Neutrophil (primary cell): ENCODE results near the gene KRT72.

Experiments used
- H3K27ac ChIP-seq: fragments of 200-600 bp; sonication (generic); 2 replicates; pipeline ENCODE4 v1.5.1; 2016; ENCODE audit warnings: mild to moderate bottlenecking, moderate library complexity
- H3K27me3 ChIP-seq: fragments of 200-600 bp; sonication (generic); 2 replicates; pipeline ENCODE4 v1.6.0; 2016; ENCODE audit warnings: mild to moderate bottlenecking
- H3K36me3 ChIP-seq: fragments of 200-600 bp; sonication (generic); 2 replicates; pipeline ENCODE4 v1.5.1; 2017
- H3K4me1 ChIP-seq, 2 experiments: fragments of 200-600 bp in 1 of 2; sonication (generic) in 1 of 2; 1 replicate in 1 of 2; 2 replicates in 1 of 2; pipeline versions ENCODE4 v1.5.1 to v1.6.1; 2013 to 2016; ENCODE audit warnings: low read depth in 1 of 2, low read length in 1 of 2, mild to moderate bottlenecking in 1 of 2, moderate library complexity in 1 of 2; ENCODE audit not compliant: control insufficient read depth in 1 of 2, insufficient read depth in 1 of 2
- H3K4me3 ChIP-seq, 2 experiments: fragments of 200-600 bp in 1 of 2; sonication (generic) in 1 of 2; 1 replicate in 1 of 2; 2 replicates in 1 of 2; pipeline ENCODE4 v1.5.1; 2013 to 2016; ENCODE audit warnings: low read depth in 1 of 2, low read length in 1 of 2, mild to moderate bottlenecking in 1 of 2, moderate library complexity in 1 of 2
- H3K9me3 ChIP-seq: fragments of 200-600 bp; sonication (generic); 2 replicates; pipeline ENCODE4 v1.5.1; 2016
- CTCF ChIP-seq: fragments of 200-600 bp; sonication (generic); IDR thresholded peaks from 2 replicates; pipeline ENCODE4 v1.5.1; 2016; ENCODE audit warnings: antibody characterized with exemption

The KRT72 gene

GRCh38 chr12:52600941-52601481, at the start of gene KRT72:
TSS of gene KRT72 (minus strand) at chr12:52601463. CDS start at chr12:52601452, 11 bp downstream.
- no peak for TF ChIP-seq CTCF
- Histone ChIP-seq H3K27ac (no peak within 1 kb of the TSS), H3K4me3 (no peak within 1 kb of the TSS), H3K9me3 (no peaks in the 10 kb centered on the region), H3K4me1 (no peaks in the 10 kb centered on the region), H3K27me3 (peaks cover 72% of the 10 kb centered on the region), H3K36me3 (no peaks in the 10 kb centered on the region)

- H3K36me3 ChIP-seq, result no peaks in the 10 kb centered on the region
- no peak overlapping the region for H3K4me3 ChIP-seq
- no peaks in the 10 kb centered on the region for H3K9me3 ChIP-seq
- H3K4me1 ChIP-seq, result no peaks in the 10 kb centered on the region
- H3K27ac ChIP-seq, result no peak overlapping the region
- no peaks in the 10 kb centered on the region for H3K27me3 ChIP-seq
- TF ChIP-seq CTCF, result no peak
Measured at GRCh38 chr12:52650520-52651081, 49.3 kb upstream of the KRT72 start.

GRCh38 chr12:52649066-52649465, 47.8 kb upstream of the KRT72 start:
- H3K4me3 ChIP-seq, result no peak overlapping the region
- H3K9me3 ChIP-seq, result no peaks in the 10 kb centered on the region
- no peaks in the 10 kb centered on the region for H3K27me3 ChIP-seq
- H3K27ac ChIP-seq, result no peak overlapping the region
- no peak for TF ChIP-seq CTCF
- H3K36me3 ChIP-seq, result no peaks in the 10 kb centered on the region
- H3K4me1 ChIP-seq, result no peaks in the 10 kb centered on the region

- no peaks in the 10 kb centered on the region for H3K36me3 ChIP-seq
- H3K27me3 ChIP-seq, result no peaks in the 10 kb centered on the region
- TF ChIP-seq CTCF, result no peak
- no peaks in the 10 kb centered on the region for H3K4me1 ChIP-seq
- H3K4me3 ChIP-seq, result no peak overlapping the region
- H3K27ac ChIP-seq, result no peak overlapping the region
- no peaks in the 10 kb centered on the region for H3K9me3 ChIP-seq
Measured at GRCh38 chr12:52648012-52648550, 46.8 kb upstream of the KRT72 start.

GRCh38 chr12:52647601-52648000, 46.3 kb upstream of the KRT72 start:
- Histone ChIP-seq H3K9me3 (no peaks in the 10 kb centered on the region), H3K36me3 (no peaks in the 10 kb centered on the region), H3K4me3 (no peak overlapping the region), H3K27me3 (no peaks in the 10 kb centered on the region), H3K4me1 (no peaks in the 10 kb centered on the region), H3K27ac (no peak overlapping the region)
- TF ChIP-seq CTCF, result no peak
